Neural progenitor cell (in vitro differentiated cells): ENCODE data around the gene IFFO2. TPM values are rescaled to one million over a fixed set of nuclear protein-coding genes. Genes with fewer than 3 reads are reported as not detected.
A peak's percentile ranks its signal among the peaks of the same experiment; 100 is the strongest.

ENCODE experiments used
- DNase-seq: peaks from one replicate; pipeline ENCODE4 v3.0.0-alpha.2; 2016; ENCODE audit warnings: low spot score
- H2AFZ ChIP-seq: fragments of 200-600 bp; sonication (generic); replicated peaks from 2 replicates; pipeline ENCODE4 v1.6.1; 2016; ENCODE audit warnings: antibody characterized with exemption
- H3F3A ChIP-seq: fragments of 200-600 bp; sonication (generic); 2 replicates; pipeline ENCODE4 v1.6.1; 2016; ENCODE audit warnings: antibody characterized with exemption, low read depth
- H3K27ac ChIP-seq: fragments of 200-600 bp; sonication (generic); 2 replicates; pipeline ENCODE4 v1.5.1; 2016; ENCODE audit warnings: mild to moderate bottlenecking
- H3K27me3 ChIP-seq: fragments of 200-600 bp; sonication (generic); 2 replicates; pipeline ENCODE4 v1.6.1; 2016; ENCODE audit warnings: mild to moderate bottlenecking, moderate library complexity
- H3K36me3 ChIP-seq: fragments of 200-600 bp; sonication (generic); 2 replicates; pipeline ENCODE4 v1.5.1; 2016
- H3K4me1 ChIP-seq: fragments of 200-600 bp; sonication (generic); 2 replicates; pipeline ENCODE4 v1.6.1; 2016; ENCODE audit warnings: mixed run types
- H3K4me2 ChIP-seq: fragments of 200-600 bp; sonication (generic); 2 replicates; pipeline ENCODE4 v1.6.1; 2016
- H3K4me3 ChIP-seq: fragments of 200-600 bp; sonication (generic); 2 replicates; pipeline ENCODE4 v1.5.1; 2016
- H3K79me2 ChIP-seq: fragments of 200-600 bp; sonication (generic); 2 replicates; pipeline ENCODE4 v1.6.1; 2016; ENCODE audit warnings: low read depth
- H3K9ac ChIP-seq: fragments of 200-600 bp; sonication (generic); 2 replicates; pipeline ENCODE4 v1.6.1; 2016
- H3K9me3 ChIP-seq: fragments of 200-600 bp; sonication (generic); 2 replicates; pipeline ENCODE4 v1.5.1; 2016; ENCODE audit warnings: low read depth
- H4K20me1 ChIP-seq: fragments of 200-600 bp; sonication (generic); 2 replicates; pipeline ENCODE4 v1.6.1; 2016; ENCODE audit warnings: low read depth
- H3K27ac Mint-ChIP-seq: 3 replicates; pipeline ENCODE4 v1.8.0; 2021; ENCODE audit warnings: mixed read lengths
- H3K27me3 Mint-ChIP-seq: 2 replicates; pipeline ENCODE4 v1.8.0; 2022; ENCODE audit warnings: low read depth, mild to moderate bottlenecking, inconsistent platforms, moderate library complexity, mixed read lengths; ENCODE audit not compliant: insufficient read depth
- H3K36me3 Mint-ChIP-seq: 3 replicates; pipeline ENCODE4 v1.8.0; 2021; ENCODE audit warnings: mixed read lengths
- H3K4me1 Mint-ChIP-seq: 3 replicates; pipeline ENCODE4 v1.8.0; 2021; ENCODE audit warnings: mixed read lengths
- H3K4me3 Mint-ChIP-seq: 3 replicates; pipeline ENCODE4 v1.8.0; 2021; ENCODE audit warnings: mild to moderate bottlenecking, moderate library complexity, mixed read lengths
- H3K9me3 Mint-ChIP-seq: 3 replicates; pipeline ENCODE4 v1.8.0; 2020; ENCODE audit warnings: mixed read lengths
- CTCF ChIP-seq: fragments of 200-600 bp; sonication (generic); IDR thresholded peaks from 2 replicates; pipeline ENCODE4 v1.5.1; 2017; ENCODE audit warnings: antibody characterized with exemption, mild to moderate bottlenecking
- EZH2 ChIP-seq: fragments of 200-600 bp; sonication (generic); IDR thresholded peaks from 2 replicates; pipeline ENCODE4 v1.6.1; 2017; ENCODE audit warnings: antibody characterized with exemption, mild to moderate bottlenecking, moderate library complexity
- EZH2phosphoT487 ChIP-seq: fragments of 200-600 bp; sonication (generic); IDR thresholded peaks from 2 replicates; pipeline ENCODE4 v1.6.1; 2017; ENCODE audit warnings: antibody characterized with exemption
- total RNA-seq: library from RNA; depleted of rRNA; stranded (reverse); fragments of >200 nt; gene quantifications from 2 replicates; pipeline ENCODE4 v1.2.3, GENCODE V29; 2015; ENCODE audit warnings: low replicate concordance

IFFO2 gene
- total RNA-seq, 1 donor from 2014 or later = 0.65 TPM

- H3K9me3 Mint-ChIP-seq = no peaks in the 10 kb centered on the region
- no peaks in the 10 kb centered on the region for H3K9me3 ChIP-seq
- no peak overlapping the region for H2AFZ ChIP-seq
- H3K4me3 ChIP-seq = no peak overlapping the region
- H3K4me1 ChIP-seq = peaks cover 31% of the 10 kb centered on the region
- no peaks in the 10 kb centered on the region for H3K36me3 Mint-ChIP-seq
- H4K20me1 ChIP-seq = peaks cover 5% of the 10 kb centered on the region
- no peak for DNase-seq
- H3K79me2 ChIP-seq = no peaks in the 10 kb centered on the region
- no peak overlapping the region for H3K9ac ChIP-seq
- peaks cover 6% of the 10 kb centered on the region for H3K27me3 Mint-ChIP-seq
- no peak overlapping the region for H3K27ac ChIP-seq
- H3K36me3 ChIP-seq = no peaks in the 10 kb centered on the region
- TF ChIP-seq CTCF = no peak
- no peak for TF ChIP-seq EZH2phosphoT487
- no peak for TF ChIP-seq EZH2
- peak overlapping the region; percentile 96 for H3K27ac Mint-ChIP-seq
- no peak overlapping the region for H3K4me3 Mint-ChIP-seq
- no peaks in the 10 kb centered on the region for H3K27me3 ChIP-seq
- peaks cover 18% of the 10 kb centered on the region for H3F3A ChIP-seq
- H3K4me1 Mint-ChIP-seq = peaks cover 56% of the 10 kb centered on the region
- no peak overlapping the region for H3K4me2 ChIP-seq
Measured at GRCh38 chr1:18942340-18942739, 14.1 kb downstream of the IFFO2 start.

DNA sequence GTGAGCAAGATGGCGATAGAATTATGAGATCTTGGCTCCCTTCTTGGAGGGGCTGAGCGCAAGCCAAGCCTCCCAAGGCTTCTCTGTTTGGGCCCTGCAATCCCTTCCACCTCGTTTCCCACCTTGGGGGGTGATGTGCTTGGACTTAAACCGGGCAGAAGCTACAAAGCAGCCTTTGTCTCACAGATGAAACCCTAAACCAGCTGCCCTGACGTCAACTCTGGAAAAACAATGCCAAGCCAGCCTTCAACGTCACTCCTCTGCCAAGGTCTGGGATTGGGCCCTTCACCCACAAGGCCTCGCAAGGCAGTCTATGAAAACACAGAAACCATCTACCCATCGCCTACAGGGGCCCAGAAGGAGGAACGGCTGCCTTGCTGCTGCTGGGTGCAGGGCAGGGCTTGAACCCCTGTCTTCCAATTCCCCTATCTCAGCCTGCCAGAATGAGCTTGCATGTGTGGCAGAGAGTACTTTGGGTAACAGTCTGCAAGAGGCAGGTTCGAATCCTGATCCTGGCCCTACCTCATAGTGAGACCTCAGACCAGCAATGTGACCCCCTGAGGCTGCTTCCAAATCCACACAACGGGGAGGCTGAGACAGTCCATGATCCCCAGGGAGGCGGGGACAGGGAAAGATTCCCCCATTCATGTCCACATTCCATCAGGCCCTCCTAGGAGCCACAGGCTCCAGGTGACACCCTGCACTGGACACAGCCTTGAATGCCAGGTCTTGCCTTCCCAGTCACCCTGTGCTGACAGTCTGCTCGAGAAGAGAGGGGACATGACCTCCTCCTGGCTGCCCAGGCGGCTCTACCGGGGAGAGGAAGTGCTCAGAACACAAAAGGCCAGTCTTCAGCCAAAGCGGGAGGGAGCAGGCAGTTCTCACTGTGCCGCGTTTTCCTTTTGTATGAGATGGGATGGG is 15.0 kb downstream of the IFFO2 start:
- Histone ChIP-seq H3K9me3 (no peaks in the 10 kb centered on the region), H4K20me1 (peaks cover 5% of the 10 kb centered on the region), H3K4me3 (no peak overlapping the region), H3F3A (peaks cover 18% of the 10 kb centered on the region), H3K4me2 (peak overlapping the region; percentile 38), H3K27me3 (no peaks in the 10 kb centered on the region), H3K79me2 (no peaks in the 10 kb centered on the region), H2AFZ (no peak overlapping the region), H3K27ac (no peak overlapping the region), H3K36me3 (no peaks in the 10 kb centered on the region), H3K4me1 (peaks cover 31% of the 10 kb centered on the region), H3K9ac (no peak overlapping the region)
- TF ChIP-seq EZH2 = no peak
- no peak for TF ChIP-seq CTCF
- TF ChIP-seq EZH2phosphoT487 = no peak
- Mint-ChIP-seq H3K36me3 (no peaks in the 10 kb centered on the region), H3K27me3 (peaks cover 9% of the 10 kb centered on the region), H3K27ac (peak overlapping the region; percentile 96), H3K4me3 (no peak overlapping the region), H3K4me1 (peaks cover 56% of the 10 kb centered on the region), H3K9me3 (no peaks in the 10 kb centered on the region)
- peak; percentile 74 for DNase-seq

- peaks cover 51% of the 10 kb centered on the region for H3K4me1 Mint-ChIP-seq
- no peak for DNase-seq
- Histone ChIP-seq H3K27ac (no peak overlapping the region), H3K4me3 (no peak overlapping the region), H3K9me3 (no peaks in the 10 kb centered on the region), H3K27me3 (no peaks in the 10 kb centered on the region), H3K36me3 (no peaks in the 10 kb centered on the region), H2AFZ (no peak overlapping the region), H3K79me2 (no peaks in the 10 kb centered on the region), H3K4me1 (peaks cover 31% of the 10 kb centered on the region), H3K9ac (no peak overlapping the region), H4K20me1 (peaks cover 5% of the 10 kb centered on the region), H3K4me2 (no peak overlapping the region), H3F3A (peaks cover 14% of the 10 kb centered on the region)
- TF ChIP-seq EZH2 (no peak), CTCF (no peak), EZH2phosphoT487 (no peak)
- no peaks in the 10 kb centered on the region for H3K9me3 Mint-ChIP-seq
- H3K4me3 Mint-ChIP-seq = no peak overlapping the region
- peaks cover 7% of the 10 kb centered on the region for H3K27me3 Mint-ChIP-seq
- H3K27ac Mint-ChIP-seq = peak overlapping the region; percentile 74
- no peaks in the 10 kb centered on the region for H3K36me3 Mint-ChIP-seq
Measured at GRCh38 chr1:18940303-18941020, 16.0 kb downstream of the IFFO2 start.
